Calu3 (cell line): ENCODE measurements around the gene NLRC3. TPM values are rescaled to one million over a fixed set of nuclear protein-coding genes. Genes with fewer than 3 reads are reported as not detected.

Source experiments
- BruUV-seq: library from RNA; stranded (reverse); fragments of 400-500 nt; replicated peaks from 2 replicates; lab custom pipeline; 2021; lab: Mats Ljungman, UMichigan
- CTCF ChIA-PET: fragments of 300-600 bp; sonication (Branson Sonifier 250); formaldehyde crosslinking; loops from one replicate; lab custom pipeline; 2022; ENCODE audit warnings: antibody characterized with exemption; lab: Charles Lee
- DNase-seq: peaks from one replicate; pipeline ENCODE4 v3.0.0; 2022
- H3K27ac Mint-ChIP-seq: one replicate; pipeline ENCODE4 v1.8.0; 2022; ENCODE audit warnings: mixed read lengths; ENCODE audit not compliant: unreplicated experiment
- H3K27me3 Mint-ChIP-seq: one replicate; pipeline ENCODE4 v1.8.0; 2022; ENCODE audit warnings: mixed read lengths; ENCODE audit not compliant: unreplicated experiment
- H3K36me3 Mint-ChIP-seq: one replicate; pipeline ENCODE4 v1.8.0; 2022; ENCODE audit warnings: mild to moderate bottlenecking, moderate library complexity, mixed read lengths; ENCODE audit not compliant: insufficient read depth, unreplicated experiment
- H3K4me1 Mint-ChIP-seq: one replicate; pipeline ENCODE4 v1.8.0; 2022; ENCODE audit warnings: mild to moderate bottlenecking, low read depth, mixed read lengths; ENCODE audit not compliant: unreplicated experiment
- H3K4me3 Mint-ChIP-seq: one replicate; pipeline ENCODE4 v1.8.0; 2022; ENCODE audit warnings: mild to moderate bottlenecking, low read depth, moderate library complexity, mixed read lengths; ENCODE audit not compliant: unreplicated experiment
- H3K9me3 Mint-ChIP-seq: one replicate; pipeline ENCODE4 v1.8.0; 2022; ENCODE audit warnings: low read depth, mixed read lengths; ENCODE audit not compliant: unreplicated experiment
- intact Hi-C: fragments of 100-400 bp; cut with micrococcal nuclease; formaldehyde crosslinking; loops from one replicate; pipeline ENCODE4 v1.10.0; 2022; ENCODE audit not compliant: unreplicated experiment
- total RNA-seq: library from RNA; stranded (reverse); gene quantifications from 2 replicates; pipeline ENCODE4 v1.2.3, GENCODE V29; 2022
- TF ChIP-seq, protein P1 (sequence below): fragments of 200-600 bp; IDR thresholded peaks from one replicate; pipeline ENCODE4 v1.8.0; 2022; ENCODE audit warnings: antibody characterized with exemption; ENCODE audit not compliant: unreplicated experiment

NLRC3 gene
- total RNA-seq, 1 experiment from 2014 or later, result 0.42 TPM

DNA sequence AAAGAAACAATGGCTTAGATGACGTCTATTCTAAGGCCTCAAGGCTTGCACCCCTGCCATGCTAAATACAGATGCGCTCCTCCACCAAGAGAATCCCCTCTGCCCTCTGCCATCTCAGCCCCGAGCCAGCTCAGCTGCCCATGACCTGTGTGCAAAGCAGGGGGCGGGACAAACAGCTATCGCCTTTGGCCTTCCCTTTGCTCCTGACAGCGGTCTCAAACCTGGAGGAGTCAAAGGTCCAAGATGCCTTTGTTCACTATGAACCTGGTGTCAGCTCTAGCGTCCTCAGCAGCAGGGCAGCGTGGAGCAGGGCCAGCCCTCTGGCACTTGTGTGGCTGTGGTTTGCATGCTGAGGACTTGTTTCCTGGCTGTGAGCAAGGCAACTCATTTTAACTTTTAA lies 21.9 kb upstream of the NLRC3 start:
- Mint-ChIP-seq H3K9me3 (no peaks in the 10 kb centered on the region), H3K4me1 (no peaks in the 10 kb centered on the region), H3K36me3 (peaks cover 20% of the 10 kb centered on the region), H3K27ac (no peak overlapping the region), H3K27me3 (no peaks in the 10 kb centered on the region), H3K4me3 (no peak overlapping the region)
- intact Hi-C loops, result no loop called here
- BruUV-seq, result no TSS peak
- TF ChIP-seq, protein P1, sequence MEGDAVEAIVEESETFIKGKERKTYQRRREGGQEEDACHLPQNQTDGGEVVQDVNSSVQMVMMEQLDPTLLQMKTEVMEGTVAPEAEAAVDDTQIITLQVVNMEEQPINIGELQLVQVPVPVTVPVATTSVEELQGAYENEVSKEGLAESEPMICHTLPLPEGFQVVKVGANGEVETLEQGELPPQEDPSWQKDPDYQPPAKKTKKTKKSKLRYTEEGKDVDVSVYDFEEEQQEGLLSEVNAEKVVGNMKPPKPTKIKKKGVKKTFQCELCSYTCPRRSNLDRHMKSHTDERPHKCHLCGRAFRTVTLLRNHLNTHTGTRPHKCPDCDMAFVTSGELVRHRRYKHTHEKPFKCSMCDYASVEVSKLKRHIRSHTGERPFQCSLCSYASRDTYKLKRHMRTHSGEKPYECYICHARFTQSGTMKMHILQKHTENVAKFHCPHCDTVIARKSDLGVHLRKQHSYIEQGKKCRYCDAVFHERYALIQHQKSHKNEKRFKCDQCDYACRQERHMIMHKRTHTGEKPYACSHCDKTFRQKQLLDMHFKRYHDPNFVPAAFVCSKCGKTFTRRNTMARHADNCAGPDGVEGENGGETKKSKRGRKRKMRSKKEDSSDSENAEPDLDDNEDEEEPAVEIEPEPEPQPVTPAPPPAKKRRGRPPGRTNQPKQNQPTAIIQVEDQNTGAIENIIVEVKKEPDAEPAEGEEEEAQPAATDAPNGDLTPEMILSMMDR, result no peak
- CTCF ChIA-PET, result no interaction called here
- no peak for DNase-seq

DNA sequence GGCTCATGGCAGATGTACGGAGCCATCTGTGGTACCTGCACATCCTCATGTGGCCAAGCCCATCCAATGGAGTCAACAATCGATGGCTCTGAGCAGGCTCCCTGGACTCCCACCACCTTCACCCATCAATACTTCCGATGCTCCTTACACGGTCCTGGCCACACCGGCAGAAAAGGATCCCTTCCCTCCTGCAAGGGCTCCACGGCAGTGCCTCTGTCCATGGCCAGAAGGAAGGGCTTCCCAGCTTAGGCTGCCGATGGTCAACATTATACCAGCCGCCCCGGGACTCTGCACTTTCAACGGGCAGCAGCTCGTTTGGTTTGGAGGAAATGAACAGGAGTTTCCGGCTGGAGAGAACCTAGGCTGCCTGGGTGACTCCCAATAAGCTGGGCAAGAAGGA lies 21.0 kb upstream of the NLRC3 start:
- H3K27ac Mint-ChIP-seq, result no peak overlapping the region
- DNase-seq, result no peak
- no TSS peak for BruUV-seq
- intact Hi-C loops, result no loop called here
- peaks cover 18% of the 10 kb centered on the region for H3K36me3 Mint-ChIP-seq
- no peak overlapping the region for H3K4me3 Mint-ChIP-seq
- H3K4me1 Mint-ChIP-seq, result no peaks in the 10 kb centered on the region
- TF ChIP-seq, protein P1, result no peak
- no peaks in the 10 kb centered on the region for H3K9me3 Mint-ChIP-seq
- CTCF ChIA-PET, result no interaction called here
- H3K27me3 Mint-ChIP-seq, result no peaks in the 10 kb centered on the region

DNA sequence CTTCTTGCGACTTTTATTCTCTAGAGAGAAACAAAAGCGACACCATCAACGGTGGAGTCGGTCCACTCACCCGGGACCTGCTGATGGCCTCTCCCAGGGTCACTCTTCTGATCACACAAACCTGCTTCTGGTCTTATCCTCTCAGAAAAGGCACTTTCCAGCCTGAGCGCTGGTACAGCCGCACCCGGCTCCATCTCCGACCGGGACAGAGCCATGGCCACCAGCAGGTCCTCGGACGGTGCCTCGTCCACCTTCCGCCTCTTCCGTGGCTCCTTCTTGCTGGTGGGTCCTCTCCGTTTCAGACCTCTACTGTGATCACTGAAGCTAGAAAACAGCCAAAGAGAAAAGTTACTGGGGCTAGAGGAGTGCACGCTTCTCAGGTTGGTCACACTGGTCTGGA lies 20.5 kb upstream of the NLRC3 start:
- Mint-ChIP-seq H3K4me3 (no peak overlapping the region), H3K27me3 (no peaks in the 10 kb centered on the region), H3K4me1 (no peaks in the 10 kb centered on the region), H3K27ac (no peak overlapping the region), H3K9me3 (no peaks in the 10 kb centered on the region), H3K36me3 (peaks cover 18% of the 10 kb centered on the region)
- no TSS peak for BruUV-seq
- TF ChIP-seq, protein P1, result no peak
- CTCF ChIA-PET, result no interaction called here
- intact Hi-C loops, result no loop called here
- DNase-seq, result no peak

DNA sequence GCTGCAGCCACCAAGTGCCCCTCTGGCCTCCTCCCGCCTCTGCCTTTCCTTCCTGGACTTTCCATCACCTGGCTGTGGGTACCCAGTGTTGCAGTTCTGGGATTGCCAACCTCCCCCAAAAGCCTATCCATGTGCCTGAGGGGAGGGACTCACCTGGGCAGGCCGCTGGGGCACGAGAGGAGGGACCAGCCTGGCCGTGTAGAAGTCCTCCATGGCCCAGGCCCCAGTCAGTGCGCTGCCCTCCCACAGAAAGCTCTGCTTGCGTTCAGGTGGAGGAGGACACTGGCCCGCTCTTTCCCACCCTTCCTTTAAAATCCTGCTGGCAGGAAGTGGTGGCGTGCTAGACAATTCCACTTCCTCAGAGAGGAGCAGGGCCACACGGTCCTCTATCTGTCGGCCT lies 20.0 kb upstream of the NLRC3 start:
- intact Hi-C loops, result no loop called here
- H3K36me3 Mint-ChIP-seq, result peaks cover 18% of the 10 kb centered on the region
- TF ChIP-seq, protein P1, result no peak
- no peaks in the 10 kb centered on the region for H3K27me3 Mint-ChIP-seq
- CTCF ChIA-PET, result no interaction called here
- H3K9me3 Mint-ChIP-seq, result no peaks in the 10 kb centered on the region
- BruUV-seq, result no TSS peak
- no peak for DNase-seq
- H3K4me3 Mint-ChIP-seq, result no peak overlapping the region
- no peak overlapping the region for H3K27ac Mint-ChIP-seq
- H3K4me1 Mint-ChIP-seq, result no peaks in the 10 kb centered on the region
